B cell (primary cell): ENCODE results near the gene FBH1. TPM values are rescaled to one million over a fixed set of nuclear protein-coding genes. Genes with fewer than 3 reads are reported as not detected.

Experiments
- ATAC-seq: fragments of 200-7000 bp; cut with Tn5 transposase; one replicate; pipeline ENCODE4 v1.10.0; 2021; ENCODE audit warnings: low read depth, mild to moderate bottlenecking, moderate number of reproducible peaks, moderate library complexity
- CTCF ChIA-PET: fragments of 350-600 bp; sonication (Branson Sonifier 250); formaldehyde crosslinking; loops from one replicate; lab custom pipeline; 2021; ENCODE audit warnings: antibody characterized with exemption, inconsistent platforms; lab: Charles Lee
- POLR2A ChIA-PET: fragments of 350-600 bp; sonication (Branson Sonifier 250); formaldehyde crosslinking; loops from one replicate; lab custom pipeline; 2021; ENCODE audit warnings: antibody characterized with exemption; lab: Charles Lee
- DNase-seq: peaks from one replicate; pipeline ENCODE4 v3.0.0; 2013
- H2AFZ ChIP-seq: 2 replicates; pipeline ENCODE4 v1.6.1; 2012; ENCODE audit warnings: mild to moderate bottlenecking, low read depth, low read length; ENCODE audit not compliant: insufficient read depth, poor library complexity, severe bottlenecking
- H3K27ac ChIP-seq, 2 donors: 1 replicate in 1 of 2; 2 replicates in 1 of 2; pipeline ENCODE4 v1.5.1; 2012 to 2013; ENCODE audit warnings: low read length in 2 of 2, mild to moderate bottlenecking in 2 of 2, moderate library complexity in 1 of 2
- H3K27me3 ChIP-seq, 4 experiments: fragments of 200-600 bp in 1 of 4; sonication (generic) in 1 of 4; replicated peaks in 1 of 4; 1 replicate in 2 of 4; 2 replicates in 2 of 4; pipeline versions ENCODE4 v1.6.1 to v1.7.0; 2013 to 2016; ENCODE audit warnings: low read length in 3 of 4, mild to moderate bottlenecking in 2 of 4, mixed read lengths in 1 of 4, moderate library complexity in 1 of 4; ENCODE audit not compliant: insufficient read depth in 4 of 4, control insufficient read depth in 3 of 4; ENCODE audit errors: control extremely low read depth in 1 of 4
- H3K36me3 ChIP-seq, 2 experiments: replicated peaks in 1 of 2; 1 replicate in 1 of 2; 2 replicates in 1 of 2; pipeline versions ENCODE4 v1.6.1 to v1.7.1; 2013; ENCODE audit warnings: low read length in 1 of 2; ENCODE audit not compliant: insufficient read depth in 2 of 2, control insufficient read depth in 1 of 2; ENCODE audit errors: control extremely low read depth in 1 of 2, extremely low read depth in 1 of 2
- H3K4me1 ChIP-seq, 2 donors: fragments of 200-600 bp in 1 of 2; sonication (generic) in 1 of 2; 1 replicate in 1 of 2; 2 replicates in 1 of 2; pipeline versions ENCODE4 v1.5.1 to v1.6.1; 2013 to 2017; ENCODE audit warnings: low read length in 2 of 2; ENCODE audit not compliant: control insufficient read depth in 2 of 2, insufficient read depth in 2 of 2
- H3K4me2 ChIP-seq: replicated peaks from 2 replicates; pipeline ENCODE3; 2012; ENCODE audit warnings: mild to moderate bottlenecking, low read depth, low read length; ENCODE audit not compliant: poor library complexity, severe bottlenecking
- H3K4me3 ChIP-seq, 5 experiments: fragments of 200-600 bp in 1 of 5; sonication (generic) in 1 of 5; 1 replicate in 3 of 5; 2 replicates in 2 of 5; pipeline versions ENCODE4 v1.5.1 to v1.7.0; 2011 to 2016; ENCODE audit warnings: low read length in 4 of 5, mild to moderate bottlenecking in 4 of 5, low read depth in 2 of 5, control low read depth in 1 of 5, moderate library complexity in 1 of 5; ENCODE audit not compliant: insufficient read depth in 1 of 5; ENCODE audit errors: control extremely low read depth in 1 of 5, extremely low read depth in 1 of 5
- H3K79me2 ChIP-seq: fragments of 200-600 bp; sonication (generic); one replicate; pipeline ENCODE4 v1.6.0; 2016; ENCODE audit warnings: low read length; ENCODE audit not compliant: control insufficient read depth, insufficient read depth
- H3K9ac ChIP-seq: fragments of 200-600 bp; sonication (generic); 2 replicates; pipeline ENCODE4 v1.6.1; 2017; ENCODE audit warnings: mild to moderate bottlenecking, low read length, moderate library complexity
- H3K9me3 ChIP-seq, 3 donors: one replicate each; pipeline versions ENCODE4 v1.6.1 to v1.7.1; 2013; ENCODE audit warnings: low read length in 2 of 3; ENCODE audit not compliant: control insufficient read depth in 2 of 3, insufficient read depth in 1 of 3; ENCODE audit errors: control extremely low read depth in 1 of 3
- H4K20me1 ChIP-seq: 2 replicates; pipeline ENCODE4 v1.6.0; 2012; ENCODE audit warnings: mild to moderate bottlenecking, low read length; ENCODE audit not compliant: insufficient read depth, control insufficient read depth, poor library complexity, severe bottlenecking
- H3K27ac Mint-ChIP-seq: one replicate; pipeline ENCODE4 v1.8.0; 2021; ENCODE audit warnings: mixed read lengths
- H3K27me3 Mint-ChIP-seq: one replicate; pipeline ENCODE4 v1.8.0; 2021; ENCODE audit warnings: mixed read lengths
- H3K4me1 Mint-ChIP-seq: one replicate; pipeline ENCODE4 v1.8.0; 2021; ENCODE audit warnings: mixed read lengths
- H3K4me3 Mint-ChIP-seq: one replicate; pipeline ENCODE4 v1.8.0; 2021; ENCODE audit warnings: mixed read lengths
- H3K9me3 Mint-ChIP-seq: one replicate; pipeline ENCODE4 v1.8.0; 2022; ENCODE audit warnings: mixed read lengths; ENCODE audit not compliant: insufficient read depth
- CTCF ChIP-seq: fragments of 200-600 bp; IDR thresholded peaks from one replicate; pipeline ENCODE4 v1.8.0; 2022; ENCODE audit warnings: antibody characterized with exemption, mild to moderate bottlenecking
- EZH2 ChIP-seq: IDR thresholded peaks from 2 replicates; pipeline ENCODE4 v1.6.1; 2012; ENCODE audit warnings: borderline replicate concordance, low read depth, mild to moderate bottlenecking, moderate library complexity, low read length; ENCODE audit not compliant: insufficient read depth, poor library complexity, severe bottlenecking
- WGBS: methylation state at CpG from one replicate; pipeline ENCODE4 v1.1.5; 2013; ENCODE audit warnings: missing lambda C conversion rate; ENCODE audit not compliant: insufficient coverage; 5-methylcytosine and 5-hydroxymethylcytosine counted together
- intact Hi-C: fragments of 100-400 bp; cut with micrococcal nuclease; formaldehyde crosslinking; loops from one replicate; pipeline ENCODE4 v1.10.0; 2022
- polyA plus RNA-seq: library from polyadenylated mRNA; depleted of rRNA; stranded (reverse); fragments of >200 nt; gene quantifications from 2 replicates; pipeline ENCODE4 v1.2.3, GENCODE V29; 2012
- total RNA-seq, 2 donors: library from RNA; stranded (reverse); fragments of 120-200 nt in 1 of 2; gene quantifications; 1 replicate in 1 of 2; 2 replicates in 1 of 2; pipeline versions ENCODE4 v1.2.3 to v1.2.4, GENCODE V29; 2013 to 2022

Gene FBH1
- total and polyA plus RNA-seq, 2 donors (not counting 1 experiment from before 2014, with no cell fraction given), result 86.4 to 129 TPM

- Histone ChIP-seq H3K4me2 (no peak overlapping the region), H3K27ac (no peak overlapping the region), H3K9ac (no peak overlapping the region), H3K4me1 (peaks cover 20 to 31% of the 10 kb centered on the region in 2 donors), H3K4me3 (no peak overlapping the region), H3K79me2 (peaks cover 32% of the 10 kb centered on the region), H2AFZ (no peak overlapping the region), H3K9me3 (peaks cover 0 to 3% (median 0%) of the 10 kb centered on the region in 3 donors), H3K36me3 (peaks cover 1 to 6% of the 10 kb centered on the region in 2 experiments), H4K20me1 (no peaks in the 10 kb centered on the region), H3K27me3 (no peaks in the 10 kb centered on the region)
- no peaks in the 10 kb centered on the region for H3K27me3 Mint-ChIP-seq
- CTCF ChIA-PET, result interaction anchor here (1.4 to 4.0 kb wide), 6 partner anchors 17 to 68 kb away, joined by 3 to 27 read pairs (median 20); partner anchors contain the start of genes ANKRD16, FBH1 and GDI2
- H3K4me1 Mint-ChIP-seq, result peaks cover 33% of the 10 kb centered on the region
- no peaks in the 10 kb centered on the region for H3K9me3 Mint-ChIP-seq
- 90% methylated on average over 5 of the region's 5 CpGs for WGBS
- TF ChIP-seq CTCF (no peak), EZH2 (no peak)
- H3K27ac Mint-ChIP-seq, result no peak overlapping the region
- ATAC-seq (no peak), DNase-seq (no peak)
- POLR2A ChIA-PET, result no interaction called here
- no peak overlapping the region for H3K4me3 Mint-ChIP-seq
- intact Hi-C loops, result no loop called here
These were observed 18.4 kb upstream of the FBH1 start for GRCh38 chr10:5871596-5871995.

GRCh38 chr10:5873515-5873995, 16.5 kb upstream of the FBH1 start:
- H3K27ac Mint-ChIP-seq, result peak overlapping the region; percentile 93
- POLR2A ChIA-PET, result interaction anchor here (0.6 to 2.9 kb wide), 8 partner anchors 11 to 214 kb away, joined by 3 to 9 read pairs (median 4); no protein-coding TSS in a partner anchor
- peak overlapping the region; percentile 54 for H3K9ac ChIP-seq
- TF ChIP-seq EZH2 (no peak), CTCF (peak; percentile 85)
- peaks cover 12 to 19% of the 10 kb centered on the region in 2 donors for H3K4me1 ChIP-seq
- no peaks in the 10 kb centered on the region for H3K27me3 Mint-ChIP-seq
- H3K36me3 ChIP-seq, result peaks cover 6 to 17% of the 10 kb centered on the region in 2 experiments
- H3K4me3 Mint-ChIP-seq, result peak overlapping the region; percentile 89
- CTCF ChIA-PET, result interaction anchor here (0.9 to 4.0 kb wide), 20 partner anchors 9 to 431 kb away, joined by 3 to 29 read pairs (median 5); partner anchors contain the start of genes ANKRD16, FBH1 and GDI2
- H3K9me3 ChIP-seq, result peaks cover 0 to under 1% (median 0%) of the 10 kb centered on the region in 3 donors
- H3K79me2 ChIP-seq, result peaks cover 32% of the 10 kb centered on the region
- H3K4me2 ChIP-seq, result peak overlapping the region; percentile 69
- intact Hi-C loops, result loop anchor here (1.0 to 2.0 kb wide), 7 partner anchors 16 to 431 kb away; partner anchors contain the start of genes ANKRD16, GDI2 and TASOR2
- no peaks in the 10 kb centered on the region for H3K27me3 ChIP-seq
- DNase-seq (peak; percentile 90), ATAC-seq (peak; percentile 88)
- H2AFZ ChIP-seq, result peak overlapping the region; percentile 47
- H3K4me3 ChIP-seq, result peak overlapping the region; percentile 18 to 52 (median 41)
- peak overlapping the region; percentile 70 to 76 for H3K27ac ChIP-seq
- H3K9me3 Mint-ChIP-seq, result no peaks in the 10 kb centered on the region
- 7% methylated on average over 3 of the region's 9 CpGs for WGBS
- H4K20me1 ChIP-seq, result no peaks in the 10 kb centered on the region
- H3K4me1 Mint-ChIP-seq, result peaks cover 20% of the 10 kb centered on the region
